Mononuclear cell (primary cell): ENCODE data around the gene KRT74. TPM values are rescaled to one million over a fixed set of nuclear protein-coding genes. Genes with fewer than 3 reads are reported as not detected.

Experiments used
- H3K27me3 ChIP-seq: 2 replicates; pipeline ENCODE4 v1.6.0; 2011; ENCODE audit warnings: low read length, control low read depth; ENCODE audit not compliant: insufficient read depth
- H3K4me1 ChIP-seq: 2 replicates; pipeline ENCODE4 v1.5.1; 2011; ENCODE audit warnings: mild to moderate bottlenecking, low read length, control low read depth; ENCODE audit not compliant: insufficient read depth
- H3K4me3 ChIP-seq: 2 replicates; pipeline ENCODE4 v1.5.1; 2011; ENCODE audit warnings: mild to moderate bottlenecking, low read length, moderate library complexity
- H3K9me3 ChIP-seq: 2 replicates; pipeline ENCODE4 v1.5.1; 2011; ENCODE audit warnings: low read depth, mild to moderate bottlenecking, control low read depth, low read length
- total RNA-seq: library from RNA; depleted of rRNA; stranded (reverse); fragments of >200 nt; gene quantifications from one replicate; pipeline ENCODE4 v1.2.3, GENCODE V29; 2012

Gene KRT74
- total RNA-seq, 1 donor = 0.10 TPM

GRCh38 chr12:52542785-52543318 is 30.8 kb downstream of the KRT74 start:
- H3K9me3 ChIP-seq = no peaks in the 10 kb centered on the region
- no peaks in the 10 kb centered on the region for H3K4me1 ChIP-seq
- no peak overlapping the region for H3K4me3 ChIP-seq
- H3K27me3 ChIP-seq = no peaks in the 10 kb centered on the region

GRCh38 chr12:52542157-52542556 is 31.5 kb downstream of the KRT74 start:
- Histone ChIP-seq H3K9me3 (no peaks in the 10 kb centered on the region), H3K4me1 (no peaks in the 10 kb centered on the region), H3K27me3 (no peaks in the 10 kb centered on the region), H3K4me3 (no peak overlapping the region)

GRCh38 chr12:52541709-52542108 is 31.9 kb downstream of the KRT74 start:
- H3K9me3 ChIP-seq = no peaks in the 10 kb centered on the region
- no peaks in the 10 kb centered on the region for H3K4me1 ChIP-seq
- H3K27me3 ChIP-seq = no peaks in the 10 kb centered on the region
- H3K4me3 ChIP-seq = no peak overlapping the region

GRCh38 chr12:52540531-52540930 is 33.1 kb downstream of the KRT74 start:
- Histone ChIP-seq H3K4me3 (no peak overlapping the region), H3K27me3 (no peaks in the 10 kb centered on the region), H3K9me3 (no peaks in the 10 kb centered on the region), H3K4me1 (no peaks in the 10 kb centered on the region)

- H3K27me3 ChIP-seq = no peaks in the 10 kb centered on the region
- no peaks in the 10 kb centered on the region for H3K9me3 ChIP-seq
Measured at GRCh38 chr12:52539821-52540173, 33.8 kb downstream of the KRT74 start.

GRCh38 chr12:52539083-52539820 is 34.4 kb downstream of the KRT74 start:
- H3K4me1 ChIP-seq = no peaks in the 10 kb centered on the region
- H3K4me3 ChIP-seq = no peak overlapping the region
- no peaks in the 10 kb centered on the region for H3K9me3 ChIP-seq
- H3K27me3 ChIP-seq = no peaks in the 10 kb centered on the region

More at GRCh38 chr12:52539821-52540173, 33.8 kb downstream of the KRT74 start:
- Histone ChIP-seq H3K4me3 (no peak overlapping the region), H3K4me1 (no peaks in the 10 kb centered on the region)

GRCh38 chr12:52537101-52537500 is 36.5 kb downstream of the KRT74 start:
- Histone ChIP-seq H3K4me1 (no peaks in the 10 kb centered on the region), H3K9me3 (no peaks in the 10 kb centered on the region), H3K27me3 (no peaks in the 10 kb centered on the region), H3K4me3 (no peak overlapping the region)

- peaks cover 4% of the 10 kb centered on the region for H3K4me1 ChIP-seq
- no peaks in the 10 kb centered on the region for H3K9me3 ChIP-seq
- no peaks in the 10 kb centered on the region for H3K27me3 ChIP-seq
- no peak overlapping the region for H3K4me3 ChIP-seq
Measured at GRCh38 chr12:52535574-52535973, 38.1 kb downstream of the KRT74 start.

GRCh38 chr12:52534482-52534881 is 39.2 kb downstream of the KRT74 start:
- Histone ChIP-seq H3K9me3 (no peaks in the 10 kb centered on the region), H3K27me3 (no peaks in the 10 kb centered on the region), H3K4me3 (no peak overlapping the region), H3K4me1 (peaks cover 4% of the 10 kb centered on the region)

- peaks cover 4% of the 10 kb centered on the region for H3K4me1 ChIP-seq
- no peaks in the 10 kb centered on the region for H3K9me3 ChIP-seq
- H3K27me3 ChIP-seq = no peaks in the 10 kb centered on the region
- no peak overlapping the region for H3K4me3 ChIP-seq
Measured at GRCh38 chr12:52533686-52534470, 39.8 kb downstream of the KRT74 start.

- H3K4me3 ChIP-seq = no peak overlapping the region
- no peaks in the 10 kb centered on the region for H3K27me3 ChIP-seq
- no peaks in the 10 kb centered on the region for H3K9me3 ChIP-seq
- peaks cover 4% of the 10 kb centered on the region for H3K4me1 ChIP-seq
Measured at GRCh38 chr12:52532636-52533035, 41.0 kb downstream of the KRT74 start.

- H3K4me1 ChIP-seq = peaks cover 4% of the 10 kb centered on the region
- H3K9me3 ChIP-seq = no peaks in the 10 kb centered on the region
- no peak overlapping the region for H3K4me3 ChIP-seq
Measured at GRCh38 chr12:52531566-52532300, 41.9 kb downstream of the KRT74 start.

GRCh38 chr12:52530905-52531304 is 42.7 kb downstream of the KRT74 start:
- H3K4me3 ChIP-seq = no peak overlapping the region
- peaks cover 4% of the 10 kb centered on the region for H3K4me1 ChIP-seq
- no peaks in the 10 kb centered on the region for H3K27me3 ChIP-seq
- H3K9me3 ChIP-seq = no peaks in the 10 kb centered on the region

More at GRCh38 chr12:52531566-52532300, 41.9 kb downstream of the KRT74 start:
- H3K27me3 ChIP-seq = no peaks in the 10 kb centered on the region

GRCh38 chr12:52530366-52530765 is 43.3 kb downstream of the KRT74 start:
- Histone ChIP-seq H3K9me3 (no peaks in the 10 kb centered on the region), H3K4me3 (no peak overlapping the region), H3K27me3 (no peaks in the 10 kb centered on the region), H3K4me1 (peaks cover 4% of the 10 kb centered on the region)

GRCh38 chr12:52529846-52530245 is 43.8 kb downstream of the KRT74 start:
- no peaks in the 10 kb centered on the region for H3K27me3 ChIP-seq
- peaks cover 4% of the 10 kb centered on the region for H3K4me1 ChIP-seq
- H3K4me3 ChIP-seq = no peak overlapping the region
- H3K9me3 ChIP-seq = no peaks in the 10 kb centered on the region
